ENCODE results near the gene GNAS.

The GNAS gene

DNA sequence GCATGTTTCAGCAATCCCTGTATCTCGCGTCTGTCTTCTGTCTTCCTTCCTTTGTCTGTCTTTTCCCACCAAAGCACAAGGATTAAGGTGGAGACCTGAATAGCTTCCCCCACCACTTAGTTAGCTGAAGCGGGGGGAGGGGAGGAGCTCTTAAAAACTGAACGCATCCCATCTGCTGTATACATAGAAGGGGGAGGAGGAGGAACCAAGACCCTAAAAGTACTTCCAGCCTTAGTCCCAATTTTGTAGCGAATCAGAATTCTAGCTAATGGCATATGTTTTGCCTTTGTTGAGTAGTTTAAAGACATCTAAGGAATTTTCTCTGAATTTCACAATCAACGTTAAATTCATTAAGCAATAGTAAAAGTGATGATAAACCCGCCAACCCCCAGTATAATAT lies 47.9 kb downstream of the GNAS start:
- no peak for DNase-seq

DNA sequence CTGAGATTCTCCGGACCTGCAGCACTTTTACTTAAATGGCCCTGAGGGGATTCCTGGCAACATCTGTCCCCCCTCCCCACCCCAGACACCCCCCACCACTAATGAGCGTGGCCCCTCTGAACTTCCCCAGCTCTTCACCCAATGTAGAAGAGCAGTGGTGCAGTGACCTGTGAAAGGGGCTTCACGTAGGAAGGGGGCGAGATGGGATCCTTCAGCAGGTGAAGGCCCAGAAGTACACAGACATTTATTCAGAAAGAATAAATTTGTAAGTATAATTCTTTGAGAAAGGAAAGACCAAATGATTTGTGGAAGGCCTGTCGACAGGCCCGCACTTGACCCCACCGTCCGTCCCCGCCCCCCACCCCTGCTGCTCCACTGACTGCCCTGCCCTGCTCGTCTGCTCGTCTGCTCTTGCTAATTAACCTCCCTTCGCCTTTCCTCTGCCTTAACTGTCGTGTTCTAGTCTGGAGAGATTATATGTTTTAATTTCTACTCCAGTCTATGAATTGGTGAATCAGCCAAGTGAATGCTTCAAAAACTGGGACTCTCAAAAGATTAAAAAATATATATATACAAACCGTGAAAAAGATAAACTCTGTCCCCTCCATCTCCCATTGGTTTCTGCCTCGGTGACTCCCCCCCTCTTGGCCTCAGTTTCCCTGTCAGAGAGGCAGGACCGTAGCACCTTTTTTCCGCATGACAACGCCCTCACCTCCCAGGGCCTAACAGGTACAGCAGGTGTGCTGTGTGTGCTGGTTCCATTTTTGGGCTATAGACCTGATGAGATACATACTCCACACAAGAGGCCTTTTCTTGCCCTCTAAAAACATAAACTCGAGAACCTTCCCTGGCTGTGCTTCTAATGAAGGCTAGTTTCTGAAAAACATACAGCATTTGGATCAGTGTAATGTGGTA lies 49.2 kb downstream of the GNAS start:
- DNase-seq = no peak

DNA sequence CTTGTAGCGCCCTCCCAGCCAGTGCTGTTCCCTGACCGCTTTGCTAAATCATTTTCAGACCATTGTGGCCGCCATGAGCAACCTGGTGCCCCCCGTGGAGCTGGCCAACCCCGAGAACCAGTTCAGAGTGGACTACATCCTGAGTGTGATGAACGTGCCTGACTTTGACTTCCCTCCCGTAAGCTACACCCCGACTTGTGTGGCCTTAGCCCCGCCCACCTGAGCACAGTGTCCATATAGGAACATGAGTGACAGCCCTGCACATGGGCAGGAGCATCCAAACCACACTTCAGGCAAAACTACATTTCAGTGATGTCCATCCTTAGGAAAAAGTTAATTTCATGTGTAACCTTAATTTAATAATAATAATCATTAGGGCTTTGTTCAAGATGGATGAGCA lies 51.1 kb downstream of the GNAS start:
- no peak for DNase-seq

DNA sequence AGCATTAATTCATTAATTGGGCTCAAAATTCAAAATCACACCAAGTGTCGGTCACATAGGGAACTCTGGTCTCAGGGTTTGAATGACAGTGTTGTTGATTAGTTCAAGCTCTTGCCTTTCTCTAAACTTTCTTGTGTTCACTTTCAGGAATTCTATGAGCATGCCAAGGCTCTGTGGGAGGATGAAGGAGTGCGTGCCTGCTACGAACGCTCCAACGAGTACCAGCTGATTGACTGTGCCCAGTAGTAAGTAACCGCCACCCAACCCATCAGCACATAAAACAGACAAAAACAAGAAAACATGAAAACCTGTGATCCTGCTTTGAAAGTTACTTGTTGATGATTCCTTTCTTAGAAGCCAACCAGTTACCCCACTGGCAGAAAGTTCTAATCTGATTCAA lies 52.7 kb downstream of the GNAS start:
- DNase-seq = no peak

DNA sequence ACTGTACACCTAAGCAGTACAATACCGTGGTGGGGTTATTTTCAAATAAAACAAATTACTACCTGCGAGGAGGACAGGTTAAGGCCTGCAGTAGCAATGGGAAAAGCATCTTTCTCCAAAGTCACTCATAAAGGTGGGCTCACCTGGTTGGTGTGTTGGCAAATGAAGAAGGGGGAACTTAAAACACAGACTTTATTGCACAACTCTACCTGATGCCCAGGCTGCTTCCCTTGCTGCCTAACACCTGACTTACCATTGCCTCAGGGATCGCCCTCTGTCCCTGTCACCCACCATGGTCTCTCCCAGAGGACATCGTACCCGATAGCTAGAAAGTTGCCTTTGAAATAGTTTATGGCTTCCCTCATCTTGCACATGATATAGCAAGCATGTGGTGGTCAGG lies 53.6 kb downstream of the GNAS start:
- DNase-seq = no peak

DNA sequence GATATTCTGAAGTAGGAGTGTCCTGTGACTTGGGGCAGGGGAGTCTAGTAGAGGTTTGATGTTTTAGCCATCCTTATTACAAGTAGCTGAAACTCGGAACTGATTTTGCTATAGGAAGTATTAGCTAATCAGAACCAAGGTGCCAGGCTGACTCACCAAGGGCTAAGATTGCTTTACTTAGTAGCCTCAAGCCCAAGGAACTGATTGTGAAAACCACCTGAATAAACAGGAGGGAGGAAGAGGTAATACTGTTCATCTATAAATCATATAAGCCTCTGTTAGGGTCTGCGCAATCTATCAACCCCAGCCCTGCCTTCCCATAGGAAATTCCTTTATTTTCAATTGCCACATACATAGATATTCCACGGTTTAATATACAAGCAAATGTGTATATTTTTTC lies 54.4 kb downstream of the GNAS start:
- DNase-seq = no peak

DNA sequence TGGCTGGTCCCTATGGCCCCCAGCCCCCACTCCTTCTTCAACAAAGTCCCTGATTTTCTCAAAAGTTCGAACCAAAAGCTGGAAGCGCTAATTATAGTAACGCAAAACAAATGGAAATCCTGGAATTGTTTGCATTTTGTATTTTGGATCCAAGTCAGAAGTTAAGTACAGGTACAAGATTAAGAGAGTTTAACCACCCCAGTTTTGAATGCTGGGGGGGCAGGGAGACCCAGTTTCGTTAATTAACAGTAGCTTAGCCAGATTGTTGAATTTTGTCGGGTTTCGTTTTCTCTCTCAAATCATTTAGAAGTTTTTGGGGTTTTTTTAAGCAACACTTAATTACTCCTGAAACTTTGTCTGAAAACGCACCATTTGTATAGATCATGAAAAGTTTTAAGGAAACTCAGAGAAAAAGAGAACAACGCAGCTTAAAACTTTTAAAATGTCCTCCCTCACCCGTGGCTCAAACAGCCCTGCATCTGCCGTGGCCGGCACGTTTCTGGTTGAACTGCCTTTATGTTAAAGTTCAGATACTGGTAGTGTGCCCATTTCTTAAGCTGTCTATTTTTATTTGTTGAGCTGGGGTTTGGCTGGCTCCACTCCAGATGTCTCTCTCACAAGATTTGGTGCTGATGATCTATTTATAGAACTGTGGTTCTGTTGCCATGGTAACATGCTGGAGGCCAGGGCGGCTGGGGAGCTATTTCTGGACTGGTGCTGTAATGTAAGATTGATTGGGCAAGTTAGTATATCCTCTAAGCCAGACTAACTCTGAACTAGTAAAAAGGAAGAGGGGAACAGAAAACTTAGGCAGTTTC lies 55.0 kb downstream of the GNAS start:
- DNase-seq = peak; percentile 98

DNA sequence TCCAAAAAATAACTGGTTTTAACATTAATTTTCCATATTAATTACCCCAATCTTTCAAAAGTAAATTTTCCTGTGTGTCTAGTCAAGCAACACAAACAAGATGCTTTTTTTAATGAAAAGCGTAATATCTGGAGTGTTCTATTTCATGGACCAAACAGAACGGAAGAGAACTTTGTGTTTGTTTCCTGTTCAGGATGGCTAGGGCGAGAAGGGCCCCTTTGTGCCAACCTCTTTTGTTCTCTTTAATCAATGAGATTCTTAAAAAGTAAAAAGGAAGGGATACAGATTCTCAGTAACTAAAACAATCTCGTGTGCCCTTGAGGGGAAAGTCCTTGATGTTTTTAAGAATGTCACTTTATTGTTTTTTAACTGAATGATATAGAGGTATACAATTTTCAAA lies 55.7 kb downstream of the GNAS start:
- no peak for DNase-seq

DNA sequence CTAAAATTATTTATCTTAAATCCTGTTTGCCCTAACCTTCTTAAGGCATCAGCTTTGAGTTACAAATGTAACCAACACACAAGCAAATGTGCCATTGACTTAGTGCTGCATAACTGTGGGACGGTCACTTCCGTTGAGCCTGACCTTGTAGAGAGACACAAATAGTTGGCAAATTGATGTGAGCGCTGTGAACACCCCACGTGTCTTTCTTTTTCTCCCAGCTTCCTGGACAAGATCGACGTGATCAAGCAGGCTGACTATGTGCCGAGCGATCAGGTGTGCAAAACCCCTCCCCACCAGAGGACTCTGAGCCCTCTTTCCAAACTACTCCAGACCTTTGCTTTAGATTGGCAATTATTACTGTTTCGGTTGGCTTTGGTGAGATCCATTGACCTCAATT lies 56.4 kb downstream of the GNAS start:
- DNase-seq = no peak

DNA sequence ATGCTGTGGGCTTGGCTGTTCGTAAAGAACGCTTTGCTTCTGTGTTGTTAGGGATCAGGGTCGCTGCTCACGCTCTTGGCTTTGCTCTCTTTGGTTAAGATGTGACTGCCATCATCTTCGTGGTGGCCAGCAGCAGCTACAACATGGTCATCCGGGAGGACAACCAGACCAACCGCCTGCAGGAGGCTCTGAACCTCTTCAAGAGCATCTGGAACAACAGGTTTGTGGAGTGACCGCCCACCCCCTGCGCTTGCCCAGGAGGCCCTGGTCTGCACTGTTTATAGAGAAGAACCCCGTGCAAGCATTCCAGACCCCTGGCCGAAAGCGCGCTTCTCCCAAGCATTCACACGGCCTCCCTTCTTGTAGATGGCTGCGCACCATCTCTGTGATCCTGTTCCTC lies 57.1 kb downstream of the GNAS start:
- no peak for DNase-seq

DNA sequence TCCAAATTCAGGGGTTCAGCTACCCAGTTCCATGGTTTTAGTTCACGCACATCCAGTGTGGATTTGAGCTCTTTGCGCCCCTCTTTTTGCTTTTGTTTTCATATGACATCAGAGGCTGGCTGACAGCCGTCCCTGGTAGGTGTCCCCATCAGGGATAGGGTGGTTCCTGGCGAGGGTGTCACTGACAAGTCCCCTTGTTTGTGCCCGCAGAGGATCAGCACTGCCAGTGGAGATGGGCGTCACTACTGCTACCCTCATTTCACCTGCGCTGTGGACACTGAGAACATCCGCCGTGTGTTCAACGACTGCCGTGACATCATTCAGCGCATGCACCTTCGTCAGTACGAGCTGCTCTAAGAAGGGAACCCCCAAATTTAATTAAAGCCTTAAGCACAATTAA lies 58.0 kb downstream of the GNAS start:
- no peak for DNase-seq

DNA sequence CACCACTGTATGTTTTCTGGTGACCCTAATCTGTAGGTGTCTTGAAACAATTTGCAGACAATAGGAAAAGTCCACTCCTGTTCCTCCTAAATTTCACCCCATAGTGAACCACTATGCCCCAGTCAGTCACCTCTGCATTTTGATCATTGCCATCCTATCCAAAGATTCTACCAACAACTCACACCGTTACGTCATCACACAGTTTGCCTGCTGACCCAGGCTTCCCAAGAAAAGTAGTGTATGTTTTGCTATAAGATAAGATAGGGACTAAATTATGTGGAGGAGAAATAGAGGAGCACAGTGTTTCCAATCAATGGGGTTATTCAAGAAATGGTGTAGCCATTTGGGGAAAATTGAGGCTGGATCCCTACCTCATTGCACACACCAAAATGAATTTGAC lies 58.8 kb downstream of the GNAS start:
- no peak for DNase-seq

DNA sequence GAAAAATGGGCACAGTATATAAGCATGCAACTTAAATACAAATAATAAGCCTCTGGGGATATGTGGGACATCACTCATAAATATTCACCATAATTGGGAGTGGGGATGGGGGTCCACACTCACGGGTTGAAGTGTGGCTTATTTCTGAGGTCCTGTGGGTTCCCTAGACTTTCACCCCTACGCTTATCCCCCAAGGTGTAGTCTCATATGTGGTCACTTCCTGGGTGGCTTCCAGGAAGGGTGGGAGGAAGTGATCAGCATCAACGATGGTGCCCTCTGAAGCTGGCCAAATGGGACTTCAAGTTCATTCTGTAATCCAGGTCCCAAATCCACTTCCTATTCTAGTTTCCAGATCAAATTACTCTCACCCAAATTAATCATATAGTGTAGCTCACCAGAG lies 59.5 kb downstream of the GNAS start:
- DNase-seq = no peak

DNA sequence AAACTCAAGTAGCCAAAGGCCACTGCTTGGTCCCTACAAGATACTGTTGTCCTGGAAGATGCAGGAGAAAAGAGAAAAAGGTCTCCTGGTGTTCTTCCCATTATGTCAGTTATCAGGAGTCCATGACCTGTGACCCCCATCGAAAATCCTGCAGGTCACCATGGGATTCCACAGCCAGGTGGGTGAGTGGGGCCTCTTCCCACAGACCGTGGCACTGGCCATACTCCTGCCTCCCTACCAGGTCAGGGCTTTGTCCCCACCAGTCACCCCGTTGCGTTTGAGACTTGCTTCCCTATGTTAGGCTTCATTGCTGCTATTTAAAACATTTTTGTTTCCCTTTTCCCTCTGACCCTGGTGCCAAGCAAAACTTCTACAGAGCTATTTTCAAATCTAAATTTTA lies 60.6 kb downstream of the GNAS start:
- no peak for DNase-seq

DNA sequence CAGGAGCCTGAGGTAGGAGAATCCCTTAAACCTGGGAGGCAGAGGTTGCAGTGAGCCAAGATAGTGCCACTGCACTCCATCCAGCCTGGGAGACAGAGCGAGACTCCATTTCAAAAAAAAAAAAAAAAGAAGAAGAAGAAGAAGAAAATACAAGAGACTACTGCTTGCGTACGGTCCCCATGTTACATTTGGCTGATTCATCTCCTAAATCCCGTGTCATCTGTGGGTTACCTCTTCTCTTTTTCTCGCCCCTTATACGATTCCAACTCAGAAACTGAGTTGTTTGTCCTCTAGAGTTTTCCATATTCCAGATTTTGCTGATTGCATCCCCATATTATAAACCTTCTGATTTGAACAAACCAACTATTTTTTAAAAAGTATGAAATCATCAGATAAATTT lies 66.1 kb downstream of the GNAS start:
- DNase-seq = no peak

DNA sequence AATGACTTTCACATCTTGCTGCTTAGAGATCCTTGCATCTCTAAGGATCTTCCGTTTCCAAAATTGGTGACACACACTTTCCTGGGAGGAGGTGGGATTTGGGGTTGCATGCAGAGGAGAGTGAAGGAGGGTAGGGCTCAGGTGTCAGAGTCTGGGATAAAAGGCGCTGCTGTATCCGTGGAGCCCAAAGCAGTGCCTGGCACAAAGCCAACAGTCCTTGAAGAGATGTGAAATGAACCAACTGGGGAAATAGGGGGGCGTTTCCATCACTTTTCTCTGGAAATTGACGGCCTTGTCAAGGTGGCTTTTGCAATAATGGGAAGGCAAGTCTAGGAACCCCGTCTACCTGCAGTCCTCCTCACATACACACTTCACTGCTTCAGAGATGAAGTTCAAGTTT lies 69.0 kb downstream of the GNAS start:
- DNase-seq = no peak

DNA sequence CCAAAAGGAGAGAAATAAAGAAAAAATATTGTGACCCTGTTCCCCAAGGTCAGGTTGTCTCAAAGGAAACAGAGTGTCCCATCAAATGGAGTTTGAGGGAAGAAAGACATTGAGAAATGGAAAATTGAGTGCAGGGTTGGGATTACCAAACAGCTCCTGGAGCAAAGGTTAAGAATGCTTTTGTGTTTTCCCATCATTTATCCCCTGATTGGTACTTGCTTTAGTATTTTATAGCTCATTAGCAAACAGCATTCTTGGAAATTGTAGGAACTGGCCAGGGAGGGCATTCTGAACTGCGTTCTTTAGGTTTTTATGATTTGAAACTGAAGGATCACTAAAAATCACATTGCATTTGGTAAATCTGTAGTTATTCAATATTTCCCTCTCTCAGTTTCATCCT lies 69.5 kb downstream of the GNAS start:
- no peak for DNase-seq

DNA sequence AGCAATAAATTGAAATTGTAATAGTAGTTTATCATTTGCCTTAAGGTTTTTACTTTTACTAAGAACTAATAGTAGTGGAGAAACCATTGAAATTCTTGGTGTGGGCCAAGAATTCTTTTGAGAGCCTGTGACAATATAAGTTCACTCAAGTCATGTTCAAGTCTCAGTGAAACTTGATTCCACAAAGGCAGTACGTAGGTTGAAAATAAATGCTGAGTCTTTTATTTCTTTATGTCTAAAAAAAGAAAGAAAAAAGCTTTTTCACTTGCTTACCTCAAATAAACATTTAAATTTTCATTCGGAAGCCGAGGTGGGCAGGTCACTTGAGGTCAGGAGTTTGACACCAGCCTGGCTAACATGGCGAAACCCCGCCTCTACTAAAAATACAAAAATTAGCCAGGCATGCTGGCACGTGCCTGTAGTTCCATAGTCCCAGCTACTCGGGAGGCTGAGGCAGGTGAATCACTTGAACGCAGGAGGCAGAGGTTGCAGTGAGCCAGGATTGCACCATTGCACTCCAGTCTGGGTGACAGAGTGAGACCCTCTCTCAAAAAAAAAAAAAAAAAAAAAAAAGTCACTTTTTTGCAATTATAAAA lies 70.7 kb downstream of the GNAS start:
- DNase-seq = no peak

DNA sequence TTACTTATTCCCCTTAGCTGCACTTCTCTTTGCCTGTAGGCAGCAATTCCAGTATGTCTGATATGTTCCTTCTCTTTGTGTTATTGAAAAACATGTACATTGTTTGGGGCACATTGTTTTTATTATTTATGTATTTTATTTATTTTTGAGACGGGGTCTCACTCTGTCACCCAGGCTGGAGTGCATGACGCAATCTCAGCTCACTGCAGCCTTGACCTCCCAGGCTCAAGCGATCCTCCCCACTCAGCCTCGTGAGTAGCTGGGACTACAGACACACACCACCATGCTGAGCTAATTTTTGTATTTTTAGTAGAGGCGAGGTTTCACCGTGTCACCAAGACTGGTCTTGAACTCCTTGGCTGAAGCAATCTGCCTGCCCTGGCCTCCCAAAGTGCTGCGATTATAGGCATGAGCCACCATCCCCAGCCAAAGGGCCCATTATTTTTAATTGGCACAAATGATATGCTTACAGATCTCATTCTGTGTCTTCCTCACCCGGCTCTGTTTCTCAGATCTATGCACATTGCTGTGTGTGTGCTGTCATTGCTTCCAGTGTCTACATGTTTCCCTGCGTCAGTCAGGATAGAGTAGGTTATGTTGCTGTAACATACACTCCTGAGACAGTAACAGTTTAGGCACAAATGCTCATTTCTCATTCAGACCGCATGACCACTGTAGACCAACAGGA lies 74.4 kb downstream of the GNAS start:
- no peak for DNase-seq

DNA sequence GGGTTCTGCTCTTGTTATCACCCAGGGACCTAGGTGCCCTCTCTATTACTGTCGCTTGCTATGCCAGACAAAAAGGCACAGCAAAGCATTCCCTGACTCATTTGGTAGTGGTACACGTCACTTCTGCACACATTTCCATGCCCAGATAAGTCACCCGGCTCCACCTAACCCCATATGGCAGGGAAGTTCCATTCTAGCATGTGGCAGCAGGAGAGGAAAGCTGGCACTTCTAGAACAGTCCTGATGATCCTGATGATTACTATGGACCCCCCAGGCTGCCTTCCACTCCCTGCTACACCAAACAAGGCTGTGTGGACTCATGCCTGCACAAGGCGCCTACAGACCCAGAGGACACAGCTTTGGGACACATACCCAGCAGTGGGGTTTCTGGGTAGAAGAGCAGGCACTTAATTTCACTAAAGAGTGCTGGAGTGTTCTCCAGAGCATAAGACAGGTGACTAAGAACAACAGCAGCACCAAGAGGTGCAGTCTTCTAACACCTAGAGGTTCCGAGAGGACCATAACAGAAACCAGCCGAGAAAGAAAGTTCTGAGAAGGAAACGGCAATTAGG lies 75.1 kb downstream of the GNAS start:
- no peak for DNase-seq

DNA sequence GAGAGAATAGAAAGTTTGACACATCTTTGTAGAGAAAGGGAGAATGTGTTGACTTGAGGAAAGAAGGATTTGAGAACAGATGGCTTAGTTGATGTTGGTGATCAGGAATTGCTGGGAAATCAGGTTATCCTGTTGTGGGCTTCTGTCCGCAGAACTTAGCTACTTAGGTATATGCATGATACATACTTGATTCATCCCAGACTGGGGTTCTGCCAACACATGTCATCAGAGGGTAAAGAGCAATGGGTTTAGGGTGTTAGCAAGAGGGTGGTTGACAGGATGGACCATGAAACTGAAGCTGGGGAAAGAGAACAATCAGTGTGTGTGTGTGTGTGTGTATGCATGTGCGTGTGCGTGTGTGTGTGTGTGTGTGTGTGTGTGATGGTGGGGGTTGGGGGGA lies 78.0 kb downstream of the GNAS start:
- DNase-seq = no peak

DNA sequence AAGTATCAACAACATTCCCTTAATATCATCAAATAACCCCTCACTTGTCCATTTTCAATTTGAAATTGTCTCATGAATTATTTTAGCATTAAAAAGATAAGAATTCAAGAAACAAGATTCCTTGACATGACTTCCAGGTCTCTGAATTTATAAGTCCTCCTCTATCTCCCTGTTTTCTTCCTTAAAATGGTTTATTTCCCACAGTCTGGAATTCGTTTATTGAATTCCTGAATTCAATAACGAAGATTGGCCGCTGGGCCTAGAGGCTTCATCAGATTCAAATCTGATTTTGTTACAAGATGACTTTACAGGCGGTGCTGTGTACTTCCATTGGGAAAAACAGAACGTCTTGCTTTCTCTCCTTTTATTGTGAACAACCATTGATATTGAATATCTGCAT lies 79.7 kb downstream of the GNAS start:
- DNase-seq = no peak

DNA sequence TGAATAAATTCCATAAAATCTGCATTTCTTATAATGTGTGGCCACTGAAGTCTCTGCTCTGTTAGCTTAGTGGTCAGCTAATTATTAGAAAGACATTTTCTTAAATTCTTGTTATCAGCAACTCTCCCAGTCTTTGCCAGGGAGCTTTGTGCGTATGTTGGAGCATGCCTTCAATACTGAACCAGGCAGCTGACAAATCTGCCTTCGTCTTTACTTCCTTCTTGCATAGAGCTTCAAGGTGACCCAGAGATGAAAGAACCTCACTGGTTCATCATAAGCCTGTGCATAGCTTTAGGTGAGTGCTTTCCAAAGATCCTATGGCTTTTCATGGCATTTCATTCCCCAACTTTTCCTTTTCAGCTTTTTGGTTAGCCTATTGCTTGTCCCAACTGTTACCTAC lies 85.6 kb downstream of the GNAS start:
- no peak for DNase-seq

Data from OCI-M1 (cell line).